Measurements from ENCODE around the gene RNF223. TPM values are rescaled to one million over a fixed set of nuclear protein-coding genes. Genes with fewer than 3 reads are reported as not detected.

The RNF223 gene
- total RNA-seq, 1 experiment from 2014 or later = not detected

DNA sequence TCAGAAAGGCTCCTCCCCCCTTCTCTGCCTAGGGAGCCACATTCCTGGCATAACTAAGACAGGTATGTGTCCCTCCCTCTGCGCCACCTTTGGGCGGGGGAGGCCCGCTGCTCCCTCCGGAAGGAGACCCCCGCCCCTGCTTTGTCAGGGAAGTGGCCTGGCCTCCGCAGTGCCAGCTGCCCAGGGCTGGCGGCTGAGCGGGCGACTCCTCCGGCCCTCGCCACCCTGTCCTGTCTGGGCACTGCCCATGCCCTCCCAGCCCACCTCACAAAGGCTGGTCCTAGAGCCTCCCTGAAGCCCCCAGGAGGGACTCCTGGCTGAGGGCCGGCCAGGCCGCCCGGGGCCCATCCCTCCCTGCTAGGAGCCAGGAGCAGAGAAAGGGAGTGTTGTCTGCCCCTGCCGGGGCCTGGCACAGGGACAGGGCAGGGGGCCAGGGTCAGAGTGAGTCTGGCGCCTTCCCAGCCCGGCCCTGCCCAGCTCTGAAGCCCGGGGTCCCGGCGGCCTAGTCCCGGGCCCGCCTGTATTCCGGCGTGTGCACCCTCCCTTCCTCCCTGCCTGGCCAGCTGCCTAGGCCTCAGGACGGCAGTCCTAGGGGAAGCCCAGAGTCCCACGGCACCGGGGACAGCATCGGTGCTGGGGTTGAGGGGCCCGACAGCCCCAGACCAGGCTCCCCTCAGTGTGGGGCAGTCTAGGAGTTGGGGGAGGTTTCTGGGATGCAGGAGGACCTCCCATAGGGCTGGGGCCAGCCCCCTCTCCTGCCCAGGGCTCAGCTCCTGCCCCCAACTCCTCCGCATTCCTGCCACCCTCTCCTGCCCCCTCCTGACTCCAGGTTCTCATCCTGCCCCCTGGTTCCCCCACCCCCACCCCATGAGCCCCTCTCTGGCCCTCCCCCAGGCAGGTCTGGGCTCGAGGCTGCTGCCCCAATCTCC lies 49.1 kb downstream of the RNF223 start:
- Histone ChIP-seq H4K91ac (ENCODE audit: insufficient read length, low read depth, low read length) (peak overlapping the region; percentile 87), H4K20me1 (ENCODE audit: control insufficient read depth, insufficient read depth, insufficient read length) (peaks cover 3% of the 10 kb centered on the region), H2AK5ac (ENCODE audit: insufficient read length, low read length) (no peak overlapping the region), H3K27me3 (ENCODE audit: insufficient read depth, low read length) (no peaks in the 10 kb centered on the region), H3K18ac (ENCODE audit: insufficient read length, low read depth, low read length) (peak overlapping the region; percentile 60), H3K23ac (ENCODE audit: insufficient read length, low read depth, low read length) (no peak overlapping the region), H3K9me3 (ENCODE audit: control insufficient read depth, low read depth, low read length) (no peaks in the 10 kb centered on the region), H3K56ac (ENCODE audit: insufficient read length, low read depth, low read length) (no peak overlapping the region), H3K4ac (ENCODE audit: low read depth, low read length) (peak overlapping the region; percentile 9; the same call in 1 of the 2 replicates), H3T11ph (ENCODE audit: low read length) (no peak overlapping the region), H3K4me2 (ENCODE audit: insufficient read depth, insufficient read length, low read length) (no peak overlapping the region), H3K14ac (ENCODE audit: insufficient read depth, low read length) (peak overlapping the region; percentile 72), H2BK12ac (ENCODE audit: insufficient read length, low read depth, low read length) (peak overlapping the region; percentile 29), H2BK5ac (ENCODE audit: insufficient read length, low read length) (no peak overlapping the region), H2BK20ac (ENCODE audit: low read depth, low read length, poor library complexity, severe bottlenecking) (no peak overlapping the region), H3K23me2 (ENCODE audit: insufficient read length, low read depth, low read length, poor library complexity, severe bottlenecking) (peaks cover 7% of the 10 kb centered on the region), H3K27ac (ENCODE audit: insufficient read length, low read depth, low read length) (no peak overlapping the region), H2BK15ac (ENCODE audit: low read depth, low read length) (no peak overlapping the region), H3K79me1 (ENCODE audit: insufficient read depth, low read depth, low read length, poor library complexity, severe bottlenecking) (peaks cover 4% of the 10 kb centered on the region), H3K79me2 (ENCODE audit: insufficient read depth, low read length) (peaks cover 2% of the 10 kb centered on the region; the same call in 1 of the 2 replicates), H2AFZ (ENCODE audit: low read length) (no peak overlapping the region), H4K8ac (replicated peaks; ENCODE audit: insufficient read length, low read depth, low read length) (no peak overlapping the region), H3K4me1 (ENCODE audit: insufficient read depth, low read length) (peaks cover 4% of the 10 kb centered on the region; the same call in 1 of the 2 replicates), H3K9ac (ENCODE audit: extremely low read depth, insufficient read length, low read length) (no peak overlapping the region), H4K5ac (ENCODE audit: insufficient read length, low read depth, low read length) (no peak overlapping the region), H2BK120ac (ENCODE audit: low read depth, low read length, poor library complexity, severe bottlenecking) (peak overlapping the region; percentile 44)
- TF ChIP-seq, protein P1, sequence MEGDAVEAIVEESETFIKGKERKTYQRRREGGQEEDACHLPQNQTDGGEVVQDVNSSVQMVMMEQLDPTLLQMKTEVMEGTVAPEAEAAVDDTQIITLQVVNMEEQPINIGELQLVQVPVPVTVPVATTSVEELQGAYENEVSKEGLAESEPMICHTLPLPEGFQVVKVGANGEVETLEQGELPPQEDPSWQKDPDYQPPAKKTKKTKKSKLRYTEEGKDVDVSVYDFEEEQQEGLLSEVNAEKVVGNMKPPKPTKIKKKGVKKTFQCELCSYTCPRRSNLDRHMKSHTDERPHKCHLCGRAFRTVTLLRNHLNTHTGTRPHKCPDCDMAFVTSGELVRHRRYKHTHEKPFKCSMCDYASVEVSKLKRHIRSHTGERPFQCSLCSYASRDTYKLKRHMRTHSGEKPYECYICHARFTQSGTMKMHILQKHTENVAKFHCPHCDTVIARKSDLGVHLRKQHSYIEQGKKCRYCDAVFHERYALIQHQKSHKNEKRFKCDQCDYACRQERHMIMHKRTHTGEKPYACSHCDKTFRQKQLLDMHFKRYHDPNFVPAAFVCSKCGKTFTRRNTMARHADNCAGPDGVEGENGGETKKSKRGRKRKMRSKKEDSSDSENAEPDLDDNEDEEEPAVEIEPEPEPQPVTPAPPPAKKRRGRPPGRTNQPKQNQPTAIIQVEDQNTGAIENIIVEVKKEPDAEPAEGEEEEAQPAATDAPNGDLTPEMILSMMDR (conservative IDR thresholded peaks at IDR 0.05) = no peak
- H3K4me1 Mint-ChIP-seq = peaks cover 28 to 39% of the 10 kb centered on the region in 2 experiments
- DNase-seq = peak; percentile 87
- peaks cover 3 to 23% (median 17%) of the 10 kb centered on the region in 3 experiments; a peak in 6 of 7 replicates for H3K36me3 Mint-ChIP-seq (ENCODE audit: insufficient read depth in 1 of 3, low read depth in 3 of 3)
- no CpG with 5 or more reads among the region's 31 CpGs for WGBS (ENCODE audit: extremely low coverage, insufficient read length, low lambda C conversion rate)
- H3K4me3 Mint-ChIP-seq = no peak overlapping the region; a peak in 1 of 5 replicates
- peak overlapping the region in 1 of 3 experiments; percentile 87; a peak in 1 of 7 replicates for H3K27ac Mint-ChIP-seq
- no peaks in the 10 kb centered on the region; a peak in 1 of 5 replicates for H3K9me3 Mint-ChIP-seq
- H3K27me3 Mint-ChIP-seq (ENCODE audit: low read depth) = peaks cover 4% of the 10 kb centered on the region
